Measurements from ENCODE around the gene TXNL4A.

DNA sequence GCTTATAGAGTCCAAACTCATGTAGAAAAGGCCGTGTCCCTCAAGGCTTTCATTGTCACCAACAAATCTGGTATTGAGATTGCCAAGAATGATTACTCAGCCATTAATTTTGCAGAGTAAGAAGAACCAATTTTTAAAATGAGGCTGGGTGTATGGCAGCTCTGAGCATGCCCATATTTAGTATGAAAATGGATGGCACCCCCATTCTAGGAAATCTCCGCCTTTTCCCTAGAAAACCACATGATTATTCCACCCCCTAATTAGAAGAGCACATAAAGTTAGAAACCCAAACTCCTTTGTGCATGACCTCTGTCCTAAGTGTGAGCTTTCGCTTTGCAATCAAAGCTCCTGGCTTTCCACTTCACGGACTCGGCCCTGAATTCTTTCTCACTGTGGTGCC lies 14.1 kb upstream of the TXNL4A start:
- no peak for TF ChIP-seq ZNF24 (tag by site-specific recombination; IDR thresholded peaks at IDR 0.05)
- no peak for TF ChIP-seq KLF9 (tag by site-specific recombination; IDR thresholded peaks at IDR 0.05; ENCODE audit: low read depth)
- no peak for TF ChIP-seq CTCF (tag by site-specific recombination; IDR thresholded peaks at IDR 0.05)
- TF ChIP-seq ZIC2 (tag by site-specific recombination; IDR thresholded peaks at IDR 0.05): no peak
- TF ChIP-seq ZNF175 (tag by site-specific recombination; IDR thresholded peaks at IDR 0.05): no peak
- TF ChIP-seq ZNF18 (tag by site-specific recombination; IDR thresholded peaks at IDR 0.05): no peak

All from HEK293 (cell line).